ENCODE data around the gene BRIP1.
A peak's percentile ranks its signal among the peaks of the same experiment; 100 is the strongest.
"Not testable (repeated sequence)": the region's sequence is repeated elsewhere in the genome, so short reads cannot be mapped to it uniquely, and the experiment has no call there.

The BRIP1 gene

GRCh38 chr17:61867033-61867432 is 3.7 kb upstream of the BRIP1 start:
- no peak for DNase-seq (ENCODE audit: low read depth, low spot score)

DNA sequence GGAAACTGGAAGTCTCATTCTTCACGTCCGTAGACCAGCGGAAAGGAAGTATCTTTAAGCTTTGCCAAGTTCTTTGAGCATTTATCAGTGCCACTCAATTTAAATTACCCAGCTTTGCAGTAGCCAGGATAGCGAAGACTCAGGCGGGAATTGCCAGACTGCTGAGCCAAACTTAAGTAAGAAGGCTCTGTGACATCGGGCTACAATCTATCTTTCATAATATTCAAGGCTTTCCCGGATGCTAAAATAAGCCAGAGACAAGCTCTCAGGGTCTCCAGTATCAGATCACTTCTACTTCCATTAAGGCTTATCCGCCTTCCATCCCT is 436 bp upstream of the BRIP1 start:
- DNase-seq (ENCODE audit: low read depth, low spot score), result peak; percentile 29

GRCh38 chr17:61862105-61862574 is 1.2 kb downstream of the BRIP1 start:
- no peak for DNase-seq (ENCODE audit: low read depth, low spot score)

- not testable (repeated sequence) for DNase-seq (ENCODE audit: low read depth, low spot score)
These were observed 2.9 kb downstream of the BRIP1 start for GRCh38 chr17:61860397-61860796.

DNA sequence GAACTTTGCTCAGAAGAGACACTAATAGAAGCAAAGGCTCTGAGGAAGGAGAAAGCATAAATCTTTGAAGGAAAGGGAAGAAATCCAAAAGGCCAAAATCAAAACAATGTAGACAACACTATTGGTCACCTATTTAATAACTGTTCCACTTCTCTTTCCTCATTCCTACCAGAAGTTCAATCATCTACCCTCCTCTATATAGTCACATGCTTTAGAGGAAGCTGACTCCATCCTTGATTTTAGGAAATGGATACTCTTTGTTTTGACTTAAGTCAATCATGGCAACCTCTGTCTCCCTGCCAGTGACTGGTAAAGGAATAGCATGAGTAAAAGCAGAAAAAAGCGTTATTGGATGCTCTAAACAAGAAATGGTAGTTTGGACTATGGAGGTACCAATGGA is 7.3 kb downstream of the BRIP1 start:
- no peak for DNase-seq (ENCODE audit: low read depth, low spot score)

DNA sequence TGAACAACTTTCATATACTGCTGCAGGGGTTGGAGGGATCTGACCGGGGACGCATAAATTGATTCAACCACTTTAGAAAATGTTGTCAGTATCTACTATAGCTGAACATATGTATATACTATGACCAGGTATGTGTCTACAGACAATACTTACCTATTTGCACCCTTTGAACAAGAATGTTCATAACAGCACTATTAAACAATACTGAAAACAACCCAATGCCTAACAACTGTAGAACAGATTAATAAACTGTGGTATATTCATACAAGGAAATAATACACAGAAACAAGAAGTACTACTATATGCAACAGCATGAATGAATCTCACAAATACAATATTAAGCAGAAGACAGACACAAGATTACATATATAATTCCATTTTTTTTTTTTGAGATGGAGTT is 10.5 kb downstream of the BRIP1 start:
- DNase-seq (ENCODE audit: low read depth, low spot score), result no peak

- DNase-seq (ENCODE audit: low read depth, low spot score), result no peak
These were observed 13.7 kb downstream of the BRIP1 start for GRCh38 chr17:61849674-61850073.

DNA sequence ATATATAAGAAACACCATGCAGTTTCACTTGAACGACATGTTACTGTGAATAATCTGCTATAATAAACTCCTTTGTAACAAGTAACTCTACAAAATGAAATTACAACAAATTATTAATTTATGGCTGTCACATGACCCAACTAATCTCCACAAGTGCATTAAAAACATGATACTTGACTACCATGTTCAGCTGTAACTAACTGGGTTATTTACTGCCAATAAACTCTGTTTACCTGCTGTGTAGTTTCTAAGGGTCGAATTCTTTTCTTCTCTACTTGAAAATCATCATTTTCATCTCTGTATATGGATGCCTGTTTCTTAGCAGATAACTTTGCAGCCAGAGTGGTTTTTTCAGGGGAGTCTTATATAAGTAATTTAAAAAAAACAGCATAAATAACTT is 14.4 kb downstream of the BRIP1 start:
- DNase-seq (ENCODE audit: low read depth, low spot score), result no peak

- no peak for DNase-seq (ENCODE audit: low read depth, low spot score)
These were observed 15.1 kb downstream of the BRIP1 start for GRCh38 chr17:61848247-61848646.

DNA sequence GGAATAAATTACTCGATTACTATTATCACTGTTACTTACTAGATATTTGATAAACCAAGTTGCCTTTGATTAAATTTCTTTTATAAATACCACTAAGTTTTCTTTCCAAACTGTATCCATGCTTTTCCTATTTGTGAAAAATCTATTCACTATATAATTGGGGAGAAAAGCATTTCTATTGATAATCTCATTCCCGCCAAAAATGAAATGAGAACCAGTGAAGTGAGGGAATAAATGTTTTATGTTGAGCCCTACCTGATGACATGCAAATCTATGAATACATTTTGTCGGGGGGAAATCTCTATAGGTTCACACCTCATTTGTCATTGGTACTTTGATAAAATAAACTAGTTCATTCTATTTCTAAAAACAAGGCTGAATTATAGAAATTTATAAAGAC is 15.7 kb downstream of the BRIP1 start:
- no peak for DNase-seq (ENCODE audit: low read depth, low spot score)

DNA sequence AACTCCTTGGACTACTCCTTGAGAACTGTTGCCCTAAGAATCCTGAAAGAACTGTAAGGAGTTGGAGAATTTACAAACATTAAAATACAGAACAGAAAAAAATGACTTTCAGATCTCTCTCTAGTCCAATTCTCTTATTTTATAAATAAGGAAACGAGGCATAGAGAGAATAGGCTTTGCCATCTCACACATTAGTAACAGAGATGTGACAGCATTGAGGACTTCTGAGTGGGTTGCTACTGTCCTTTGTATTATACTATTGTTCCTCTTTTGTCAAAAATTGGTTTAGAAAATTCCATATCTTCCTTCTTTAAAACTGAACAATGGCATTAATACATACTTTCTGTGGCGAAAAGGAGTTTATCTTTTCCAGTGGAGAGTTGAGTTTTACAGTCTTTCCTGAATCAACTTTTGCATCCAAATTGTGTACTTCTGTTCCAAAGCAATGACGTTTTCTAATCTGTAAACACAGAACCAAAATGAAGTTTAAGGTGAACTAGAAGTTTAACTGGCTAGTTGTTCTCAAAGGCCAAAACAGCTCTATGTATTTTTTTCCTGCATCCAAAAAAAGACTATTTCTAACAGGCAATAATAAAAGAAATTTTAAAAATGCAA is 16.5 kb downstream of the BRIP1 start:
- no peak for DNase-seq (ENCODE audit: low read depth, low spot score)

GRCh38 chr17:61846088-61846487 is 17.2 kb downstream of the BRIP1 start:
- DNase-seq (ENCODE audit: low read depth, low spot score), result no peak

DNA sequence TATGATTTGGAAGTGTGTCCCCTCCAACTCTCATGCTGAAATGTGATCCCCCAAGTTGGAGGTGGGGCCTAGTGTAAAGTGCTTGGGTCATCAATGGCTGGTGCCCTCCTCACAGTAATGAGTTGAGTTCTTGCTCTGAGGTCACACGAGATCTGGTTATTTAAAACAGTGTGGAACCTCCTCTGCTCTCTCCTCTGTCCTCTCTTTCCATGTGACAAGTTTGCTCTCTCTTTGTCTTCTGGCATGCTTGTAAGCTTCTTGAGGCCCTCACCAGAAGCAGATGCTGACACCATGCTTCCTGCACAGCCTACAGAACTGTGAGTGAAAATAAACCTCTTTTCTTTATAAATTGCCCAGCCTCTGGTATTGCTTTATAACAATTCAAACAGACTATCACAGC is 19.9 kb downstream of the BRIP1 start:
- no peak for DNase-seq (ENCODE audit: low read depth, low spot score)

- no peak for DNase-seq (ENCODE audit: low read depth, low spot score)
These were observed 20.4 kb downstream of the BRIP1 start for GRCh38 chr17:61842899-61843298.

DNA sequence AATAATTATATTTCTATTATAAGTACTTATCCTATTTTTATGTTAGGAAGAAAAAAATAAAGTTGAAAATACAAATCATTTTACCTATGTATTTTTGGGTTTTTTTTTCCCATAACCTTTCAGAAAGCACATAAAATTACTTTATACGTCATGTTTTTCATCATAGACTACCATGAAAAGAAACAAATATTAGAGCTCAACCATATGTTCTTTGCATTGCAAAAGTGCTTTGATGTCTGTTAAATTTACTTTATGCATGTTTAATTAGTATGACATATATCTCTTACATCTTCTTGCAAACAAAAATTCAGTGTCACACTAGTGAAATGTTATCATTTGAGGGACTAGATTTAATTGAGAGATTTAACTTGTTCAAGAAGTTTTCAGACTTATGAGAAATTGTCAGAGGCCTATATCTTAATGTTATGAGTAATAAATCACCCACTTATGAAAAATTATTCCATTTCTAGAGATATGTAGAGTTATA is 24.0 kb downstream of the BRIP1 start:
- DNase-seq (ENCODE audit: low read depth, low spot score), result no peak

GRCh38 chr17:61837175-61838051 is 25.9 kb downstream of the BRIP1 start:
- peak; percentile 55 for DNase-seq (ENCODE audit: low read depth, low spot score)

- DNase-seq (ENCODE audit: low read depth, low spot score), result no peak
These were observed 26.8 kb downstream of the BRIP1 start for GRCh38 chr17:61836266-61837174.

GRCh38 chr17:61835606-61836005 is 27.7 kb downstream of the BRIP1 start:
- no peak for DNase-seq (ENCODE audit: low read depth, low spot score)

DNA sequence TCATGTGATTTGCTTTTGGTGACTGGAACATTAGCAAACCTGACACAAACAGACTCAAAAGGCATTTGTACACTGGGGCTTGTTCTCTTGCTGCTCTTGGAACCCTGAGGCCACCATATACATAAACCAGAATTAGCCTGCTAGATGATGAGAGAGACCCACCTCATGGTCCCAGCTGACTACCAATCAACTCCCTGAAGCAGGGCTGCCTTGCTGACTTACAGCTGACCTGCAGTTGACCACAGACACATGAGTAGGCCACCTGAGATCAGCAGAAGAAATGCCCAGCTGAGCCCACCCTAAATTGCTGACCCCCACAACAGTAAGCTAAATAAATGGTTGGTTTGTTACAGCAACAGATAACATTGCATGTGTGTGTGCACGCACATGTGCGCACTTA is 28.7 kb downstream of the BRIP1 start:
- DNase-seq (ENCODE audit: low read depth, low spot score), result no peak

GRCh38 chr17:61833536-61834193 is 29.7 kb downstream of the BRIP1 start:
- no peak for DNase-seq (ENCODE audit: low read depth, low spot score)

DNA sequence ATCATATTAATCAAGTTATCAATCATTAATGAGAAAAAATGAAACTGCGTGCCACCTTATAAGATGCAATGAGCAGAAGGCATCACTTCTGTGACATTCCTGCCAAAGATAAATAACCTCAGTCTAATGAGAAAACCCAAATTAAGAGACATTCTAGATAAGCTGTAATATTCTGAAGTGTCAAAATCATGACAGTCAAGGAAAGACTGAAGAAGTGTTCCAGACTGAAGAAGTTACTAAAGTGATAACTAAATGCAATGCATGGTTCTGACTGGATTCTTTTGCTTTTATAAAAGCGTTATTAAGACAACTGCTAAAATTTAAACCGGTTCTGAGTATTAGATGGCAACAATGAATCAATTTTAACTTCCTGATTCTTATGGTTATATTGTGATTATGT is 30.9 kb downstream of the BRIP1 start:
- DNase-seq (ENCODE audit: low read depth, low spot score), result no peak

GRCh38 chr17:61831099-61831498 is 32.2 kb downstream of the BRIP1 start:
- no peak for DNase-seq (ENCODE audit: low read depth, low spot score)

Measured in smooth muscle cell of the brain vasculature (primary cell).